Testis (tissue), 3 donors: Measurements from ENCODE around the gene PAQR9. TPM values are rescaled to one million over a fixed set of nuclear protein-coding genes. Genes with fewer than 3 reads are reported as not detected.

Experiments
- DNase-seq: peaks from one replicate; pipeline ENCODE4 v3.0.0-alpha.2; 2019
- H3K27ac ChIP-seq, 2 donors: fragments of 200-600 bp; sonication (generic); one replicate each; pipeline ENCODE4 v1.5.1; 2019
- H3K27me3 ChIP-seq: fragments of 200-600 bp; sonication (generic); one replicate; pipeline ENCODE4 v1.5.1; 2019
- H3K36me3 ChIP-seq: fragments of 200-600 bp; sonication (generic); one replicate; pipeline ENCODE4 v1.5.1; 2017; ENCODE audit warnings: low read depth; ENCODE audit errors: missing control alignments
- H3K4me1 ChIP-seq: fragments of 200-600 bp; sonication (generic); one replicate; pipeline ENCODE4 v1.5.1; 2019
- H3K4me3 ChIP-seq, 2 donors: fragments of 200-600 bp; sonication (generic); one replicate each; pipeline ENCODE4 v1.5.1; 2017 to 2019
- H3K9me3 ChIP-seq: fragments of 200-600 bp; sonication (generic); one replicate; pipeline ENCODE4 v1.5.1; 2017
- CTCF ChIP-seq, 3 experiments: fragments of 450-650 bp in 2 of 3; fragments of 200-600 bp in 1 of 3; sonication (generic) in 1 of 3; IDR thresholded peaks; one replicate each; pipeline ENCODE4 v1.5.1; 2016 to 2019; ENCODE audit warnings: antibody characterized with exemption in 3 of 3, mild to moderate bottlenecking in 2 of 3, moderate library complexity in 1 of 3
- POLR2A ChIP-seq: fragments of 450-650 bp; IDR thresholded peaks from one replicate; pipeline ENCODE4 v1.6.1; 2017; ENCODE audit warnings: antibody characterized with exemption, mild to moderate bottlenecking, moderate library complexity
- WGBS, 2 donors: methylation state at CpG; one replicate each; pipeline ENCODE4 v1.1.5; 2018; 5-methylcytosine and 5-hydroxymethylcytosine counted together
- intact Hi-C: fragments of 100-400 bp; cut with DNase I; formaldehyde crosslinking; loops from one replicate; pipeline ENCODE4 v1.15.1; 2023; ENCODE audit warnings: low total_unique reads
- polyA plus RNA-seq: library from polyadenylated mRNA; stranded (reverse); fragments of 350-450 nt; fragmentation: Illumina TruSeq; extraction: RNeasy Lipid Tissue Mini Kit (QIAGEN cat#74804); gene quantifications from one replicate; pipeline ENCODE4 v1.2.3, GENCODE V29; 2014; ENCODE audit warnings: low read depth, low replicate concordance; ENCODE audit not compliant: insufficient read depth
- total RNA-seq, 2 donors: library from RNA; depleted of rRNA; stranded (reverse); fragments of >200 nt; gene quantifications; one replicate each; pipeline ENCODE4 v1.2.3, GENCODE V29; 2016

PAQR9 gene
- total and polyA plus RNA-seq, 3 donors from 2014 or later: 16.8 to 35.3 (median 20.7) TPM

DNA sequence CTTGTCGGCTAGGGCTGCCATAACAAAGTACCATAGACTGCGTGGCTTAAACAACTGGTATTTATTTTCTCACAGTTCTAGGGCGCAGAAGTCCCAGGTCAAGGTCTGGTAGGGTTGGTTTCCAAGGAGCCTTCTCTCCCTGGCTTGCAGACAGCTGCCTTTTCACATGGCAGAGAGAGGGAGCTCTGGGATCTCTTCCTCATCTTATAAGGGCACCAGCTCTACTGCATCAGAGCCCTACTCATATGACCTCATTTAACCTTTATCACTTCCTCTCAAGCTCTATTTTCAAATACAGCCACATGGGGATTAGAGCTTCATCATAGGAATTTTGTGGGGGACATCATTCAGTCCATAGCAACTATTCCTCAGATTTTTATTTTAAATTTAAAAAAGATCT is 17.6 kb upstream of the PAQR9 start:
- no peak overlapping the region for H3K4me3 ChIP-seq
- no peaks in the 10 kb centered on the region for H3K36me3 ChIP-seq
- 60 to 63% methylated on average over 3 of the region's 3 CpGs for WGBS, 2 donors
- TF ChIP-seq CTCF (IDR thresholded peaks at IDR 0.05) (no peak), POLR2A (no peak)
- no peaks in the 10 kb centered on the region for H3K9me3 ChIP-seq
- no peaks in the 10 kb centered on the region for H3K27me3 ChIP-seq
- DNase-seq: no peak
- intact Hi-C loops: no loop called here
- H3K27ac ChIP-seq: no peak overlapping the region
- H3K4me1 ChIP-seq: no peaks in the 10 kb centered on the region

- H3K4me3 ChIP-seq: no peak overlapping the region
- no peak for DNase-seq
- H3K36me3 ChIP-seq: no peaks in the 10 kb centered on the region
- H3K27me3 ChIP-seq: no peaks in the 10 kb centered on the region
- H3K27ac ChIP-seq: no peak overlapping the region
- TF ChIP-seq POLR2A: no peak
- TF ChIP-seq CTCF (IDR thresholded peaks at IDR 0.05): no peak
- peaks cover 9% of the 10 kb centered on the region for H3K4me1 ChIP-seq
- WGBS, 2 donors: 57 to 59% methylated on average over 1 of the region's 1 CpG
- no peaks in the 10 kb centered on the region for H3K9me3 ChIP-seq
- intact Hi-C loops: no loop called here
These were observed 13.9 kb upstream of the PAQR9 start for GRCh38 chr3:142977399-142977728.

DNA sequence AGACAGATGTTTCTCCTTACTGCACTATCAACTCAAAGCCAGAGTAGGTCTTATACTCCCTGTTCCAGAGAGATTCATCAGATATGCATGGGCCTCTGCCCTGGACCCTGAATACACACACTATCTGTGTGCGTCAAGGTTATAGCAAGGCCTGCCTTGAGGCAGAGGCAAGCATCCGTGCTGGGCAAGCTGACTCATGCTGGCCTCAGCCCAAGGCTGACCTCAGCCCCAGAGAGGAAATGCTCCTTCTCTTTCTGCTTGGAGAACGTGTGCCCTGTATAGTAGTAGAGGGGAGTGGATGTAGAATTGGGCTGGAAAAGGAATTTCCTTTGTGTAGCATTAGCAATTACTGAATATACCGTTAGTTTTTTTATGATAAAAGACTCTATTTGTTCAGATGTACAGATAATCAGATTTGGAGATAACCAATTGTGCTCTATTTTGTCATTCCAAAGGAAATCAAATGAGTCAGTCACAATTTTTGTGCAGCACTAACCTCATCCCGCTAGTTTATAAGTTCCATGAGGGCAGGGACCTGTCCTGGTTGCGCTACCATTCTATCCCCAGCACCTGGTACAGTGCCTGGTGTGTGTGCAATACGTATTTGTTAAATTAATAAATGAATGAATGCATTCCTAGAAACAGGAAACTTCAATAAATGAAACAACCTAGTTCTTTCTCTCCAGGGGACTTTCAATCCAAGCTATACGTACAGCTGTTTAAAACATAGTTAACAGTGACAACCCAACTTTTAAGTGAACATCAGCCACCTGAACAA is 13.3 kb upstream of the PAQR9 start:
- H3K36me3 ChIP-seq: no peaks in the 10 kb centered on the region
- H3K4me1 ChIP-seq: peaks cover 9% of the 10 kb centered on the region
- TF ChIP-seq POLR2A (no peak), CTCF (IDR thresholded peaks at IDR 0.05) (no peak)
- intact Hi-C loops: no loop called here
- no peaks in the 10 kb centered on the region for H3K27me3 ChIP-seq
- DNase-seq: peak; percentile 88
- WGBS, 2 donors: 61 to 63% methylated on average over 8 of the region's 8 CpGs
- no peak overlapping the region for H3K27ac ChIP-seq
- no peaks in the 10 kb centered on the region for H3K9me3 ChIP-seq
- H3K4me3 ChIP-seq: no peak overlapping the region

GRCh38 chr3:142975316-142975995 is 12.0 kb upstream of the PAQR9 start:
- Histone ChIP-seq H3K4me3 (no peak overlapping the region), H3K9me3 (no peaks in the 10 kb centered on the region), H3K4me1 (peaks cover 9% of the 10 kb centered on the region), H3K27ac (no peak overlapping the region), H3K27me3 (no peaks in the 10 kb centered on the region), H3K36me3 (no peaks in the 10 kb centered on the region)
- whole genome bisulfite sequencing, 2 donors: 87 to 94% methylated on average over 4 of the region's 4 CpGs
- TF ChIP-seq CTCF (IDR thresholded peaks at IDR 0.05) (no peak), POLR2A (no peak)
- intact Hi-C loops: no loop called here
- DNase-seq: no peak
